Activated CD4-positive, alpha-beta T cell treated with anti-CD3 and anti-CD28 coated beads, Interleukin-2, Interleukin-4, amounts not matched to agents 100 ng/mL and 50 ng/mL, durations not matched to agents 16 hours and 8 hours (primary cell): ENCODE measurements around the gene COG5.
A peak's percentile ranks its signal among the peaks of the same experiment; 100 is the strongest.

ENCODE experiments used
- DNase-seq: peaks from one replicate; pipeline ENCODE4 v3.0.0-alpha.2; 2020; ENCODE audit warnings: low spot score

The COG5 gene

GRCh38 chr7:107330478-107330877 is 233.2 kb downstream of the COG5 start:
- DNase-seq, result no peak

DNA sequence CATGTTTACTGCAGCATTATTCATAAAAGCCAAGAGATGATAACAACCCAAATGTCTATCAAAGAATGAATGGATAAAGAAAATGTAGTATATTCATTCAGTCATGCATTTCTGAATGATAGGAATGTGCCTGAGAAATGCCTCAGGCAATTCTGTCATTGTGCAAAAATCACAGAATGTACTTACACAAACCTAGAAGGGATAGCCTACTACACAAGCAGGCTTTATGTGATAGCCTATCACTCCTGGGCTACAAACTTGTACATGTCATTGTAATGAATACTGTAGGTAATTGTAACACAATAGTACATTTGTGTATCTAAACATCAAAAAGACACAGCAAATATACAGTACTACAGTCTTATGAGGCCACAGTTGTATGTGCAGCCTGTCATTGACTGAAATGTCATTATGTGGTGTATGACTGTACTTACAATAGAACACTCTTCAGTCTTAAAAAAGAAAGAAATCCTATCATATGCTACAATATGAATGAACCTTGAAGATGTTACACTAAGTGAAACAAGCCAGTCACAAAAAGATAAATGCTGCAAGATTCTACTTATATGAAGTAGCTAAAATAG is 235.6 kb downstream of the COG5 start:
- no peak for DNase-seq

DNA sequence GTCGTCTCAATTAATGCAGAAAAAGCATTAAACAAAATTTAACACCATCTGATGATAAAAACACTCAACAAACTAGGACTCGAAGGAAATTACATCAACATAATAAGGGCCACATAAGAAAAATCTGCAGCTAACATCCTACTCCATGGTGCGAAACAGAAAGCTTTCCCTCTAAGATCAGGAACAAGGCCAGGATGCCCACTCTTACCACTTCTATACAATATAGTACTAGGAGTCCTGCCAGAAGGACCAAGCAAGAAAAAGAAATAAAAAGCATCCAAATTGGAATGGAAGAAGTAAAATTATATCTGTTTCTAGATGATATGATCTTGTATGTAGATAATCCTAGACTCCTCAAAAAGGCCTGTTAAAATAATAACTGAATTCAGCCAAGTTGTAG is 237.7 kb downstream of the COG5 start:
- no peak for DNase-seq

- no peak for DNase-seq
These were observed 241.7 kb downstream of the COG5 start for GRCh38 chr7:107322015-107322414.

- no peak for DNase-seq
These were observed 242.1 kb downstream of the COG5 start for GRCh38 chr7:107321611-107322010.

DNA sequence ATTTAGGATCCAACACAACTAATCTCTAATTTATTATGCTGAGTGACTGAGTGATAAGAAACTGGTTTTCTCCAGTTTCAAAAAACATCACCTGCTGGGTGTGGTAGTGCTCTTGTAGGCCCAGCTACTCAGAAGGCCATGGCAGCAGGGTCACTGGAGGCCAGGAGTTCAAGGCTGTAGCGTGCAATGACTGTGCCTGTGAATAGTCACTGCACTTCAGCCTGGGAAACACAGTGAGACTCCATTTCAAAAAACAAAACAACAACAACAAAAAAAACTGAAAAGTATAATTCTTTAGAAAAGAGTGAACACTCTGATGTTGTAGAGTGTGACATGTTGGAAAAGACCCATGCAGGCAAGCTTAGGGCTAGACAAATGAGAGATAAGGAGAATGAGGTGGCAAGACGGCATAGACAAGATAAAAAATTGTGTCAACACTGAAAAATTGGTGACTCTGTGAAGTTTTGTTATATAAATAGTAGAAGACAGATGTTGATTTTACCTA is 243.9 kb downstream of the COG5 start:
- no peak for DNase-seq

DNA sequence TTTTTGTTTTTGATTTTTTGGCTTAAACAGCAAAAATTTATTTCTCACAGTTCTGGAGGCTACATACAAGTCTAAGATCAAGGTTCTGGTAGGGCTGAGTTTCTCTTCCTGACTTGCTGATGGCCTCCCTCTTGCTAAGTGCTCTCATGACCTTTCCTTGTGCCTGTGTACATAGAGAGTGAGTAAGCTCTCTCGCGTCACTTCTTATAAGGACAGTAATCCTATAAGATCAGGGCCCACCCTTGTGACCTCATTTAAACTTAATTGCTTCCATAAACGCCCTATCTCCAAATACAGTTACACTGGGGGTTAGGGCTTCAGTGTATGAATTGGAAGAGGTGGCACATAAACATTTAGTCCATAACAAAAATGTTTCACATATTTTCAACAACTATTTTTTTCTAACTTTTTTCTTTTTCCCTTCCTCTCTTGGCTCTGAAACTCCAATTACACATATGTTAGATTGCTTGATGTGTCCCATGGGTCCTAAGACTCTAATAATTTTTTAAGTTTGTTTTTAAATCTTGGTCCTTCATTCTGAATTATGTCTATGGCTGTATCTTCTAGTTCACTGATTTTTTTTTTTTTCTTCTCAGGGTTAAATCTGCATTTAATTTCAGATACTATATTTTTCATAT is 245.1 kb downstream of the COG5 start:
- DNase-seq, result no peak

DNA sequence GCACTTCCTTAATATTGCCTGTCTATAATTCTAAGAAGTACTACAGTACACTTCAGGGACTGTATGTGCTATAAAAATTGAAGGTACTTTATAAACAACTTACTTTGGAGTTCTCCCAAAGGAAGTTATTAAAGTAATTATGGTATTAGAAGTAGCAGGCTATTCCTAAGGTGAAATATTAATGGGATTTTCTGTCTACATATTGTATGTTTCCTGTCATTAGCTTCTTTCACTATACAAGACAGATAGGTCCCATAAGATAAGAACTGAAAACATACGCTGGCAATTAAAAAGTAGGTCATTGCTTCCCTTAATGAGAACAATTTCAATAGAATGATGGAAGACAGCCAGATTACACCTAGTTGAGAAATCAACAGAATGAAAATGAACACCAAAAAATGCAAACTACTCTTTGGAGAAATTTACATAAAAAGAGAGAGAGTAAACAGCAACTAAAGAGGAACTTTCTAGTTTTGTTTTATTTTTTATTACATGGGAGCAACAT is 248.0 kb downstream of the COG5 start:
- DNase-seq, result no peak

DNA sequence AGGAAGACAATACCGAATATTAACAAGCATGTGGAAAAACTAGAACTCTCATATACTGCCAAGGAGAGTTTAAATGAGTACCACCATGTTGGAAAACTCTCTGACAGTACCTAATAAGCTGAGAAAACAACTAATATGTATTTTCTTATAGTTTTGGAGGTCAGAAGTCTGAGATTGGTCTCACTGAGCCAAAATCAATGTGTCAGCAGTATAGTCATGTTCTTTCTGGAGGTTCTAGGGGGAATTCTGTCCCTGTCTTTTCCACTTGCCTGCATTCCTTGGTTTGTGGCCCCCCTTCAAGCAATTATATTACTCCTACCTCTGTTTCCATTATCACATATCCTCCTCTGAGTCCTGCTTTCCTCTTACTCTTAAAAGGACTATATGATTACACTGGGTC is 250.4 kb downstream of the COG5 start:
- DNase-seq, result no peak

DNA sequence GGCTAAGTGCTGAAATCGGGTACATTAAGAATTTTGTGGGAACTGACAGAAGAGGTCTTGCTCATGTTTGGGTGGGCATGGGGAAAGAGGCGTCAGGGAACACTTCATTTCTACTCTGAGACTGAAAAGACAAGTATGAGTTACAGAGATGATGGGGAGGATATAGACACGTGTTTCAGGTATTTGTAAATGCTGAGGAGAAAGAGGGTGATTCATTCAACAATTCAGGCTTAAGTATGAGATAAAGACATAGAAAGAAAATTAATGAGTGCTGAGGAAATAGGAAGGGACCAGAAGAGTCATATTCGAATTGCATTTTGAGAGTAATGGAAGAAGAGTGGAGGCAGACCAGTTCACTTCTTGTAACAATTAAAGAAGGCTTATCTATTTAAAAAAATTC is 251.3 kb downstream of the COG5 start:
- DNase-seq, result peak; percentile 6

DNA sequence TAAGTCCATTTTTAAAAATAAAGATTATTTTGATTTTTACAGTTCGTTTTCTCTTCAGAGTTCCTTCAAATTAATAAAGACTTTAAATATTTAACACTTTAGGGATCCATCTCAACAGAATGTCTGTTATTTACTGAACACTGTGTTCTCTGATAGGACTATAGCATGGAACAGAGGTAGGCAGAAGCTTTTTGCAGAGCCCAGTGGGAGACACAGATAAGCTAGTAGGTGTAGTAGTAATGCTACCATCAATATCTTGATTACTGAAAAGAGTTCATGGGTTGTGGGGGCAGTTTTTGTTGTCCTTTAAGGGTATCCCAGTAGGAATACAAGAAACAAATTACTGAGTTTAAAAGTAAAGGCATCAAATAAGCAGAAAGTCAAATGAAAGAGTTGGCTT is 254.4 kb downstream of the COG5 start:
- DNase-seq, result no peak

DNA sequence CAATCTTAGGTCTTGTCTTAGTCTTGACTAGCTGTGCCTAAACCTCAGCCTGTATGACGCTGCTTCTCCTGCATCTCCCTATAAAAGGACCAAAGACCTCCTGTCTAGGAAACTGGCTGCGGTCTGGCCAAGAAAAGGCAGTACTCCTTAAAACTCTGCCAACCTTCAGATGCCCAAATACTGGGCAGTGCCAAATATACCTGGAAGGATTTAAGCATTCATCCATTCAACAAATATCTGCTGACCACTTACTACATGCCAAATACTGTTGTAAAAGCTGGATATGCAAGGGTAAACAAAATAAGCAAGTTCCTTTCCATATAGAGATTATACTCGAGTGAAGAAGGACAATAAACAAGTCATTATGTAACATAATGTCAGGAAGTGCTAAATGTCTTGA is 259.1 kb downstream of the COG5 start:
- no peak for DNase-seq

GRCh38 chr7:107304063-107304462 is 259.7 kb downstream of the COG5 start:
- DNase-seq, result no peak

GRCh38 chr7:107302250-107302847 is 261.4 kb downstream of the COG5 start:
- DNase-seq, result no peak

DNA sequence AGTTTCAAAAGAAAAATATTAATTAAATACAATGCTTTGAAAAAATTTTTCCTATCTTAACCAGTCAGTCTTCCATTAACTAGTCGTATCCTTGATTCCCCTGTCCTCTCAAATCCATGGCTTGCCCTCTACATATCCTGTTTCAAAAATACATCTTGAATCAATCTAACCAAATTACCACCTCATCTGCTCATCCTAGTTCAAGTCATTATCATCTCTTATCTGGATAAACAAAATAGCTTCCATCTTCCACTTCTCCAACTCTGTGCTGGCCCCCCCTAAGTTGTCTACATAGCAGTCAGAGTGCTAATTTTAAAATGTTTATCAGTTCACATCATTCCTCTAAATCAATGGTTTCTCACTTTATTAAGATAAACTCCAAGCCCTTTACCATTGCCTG is 269.5 kb downstream of the COG5 start:
- no peak for DNase-seq

DNA sequence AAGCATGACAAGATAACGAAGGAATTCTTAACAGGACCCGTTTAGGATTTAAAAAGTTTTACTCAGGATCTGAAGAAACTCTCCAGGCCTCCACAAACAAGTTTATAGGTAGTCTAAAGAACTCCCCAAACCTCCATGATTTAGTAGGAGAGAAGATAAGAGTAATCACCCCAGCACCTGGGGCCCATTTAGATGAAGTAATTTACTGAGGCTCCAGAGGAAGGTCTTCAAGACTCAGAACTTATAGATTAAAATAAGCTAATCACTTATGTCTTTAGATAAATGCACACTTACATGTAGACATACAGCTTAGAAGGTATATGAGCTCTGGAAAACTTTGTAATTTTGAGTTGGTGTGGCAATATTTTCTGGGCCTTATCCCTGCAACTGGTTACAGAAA is 271.1 kb downstream of the COG5 start:
- DNase-seq, result no peak

DNA sequence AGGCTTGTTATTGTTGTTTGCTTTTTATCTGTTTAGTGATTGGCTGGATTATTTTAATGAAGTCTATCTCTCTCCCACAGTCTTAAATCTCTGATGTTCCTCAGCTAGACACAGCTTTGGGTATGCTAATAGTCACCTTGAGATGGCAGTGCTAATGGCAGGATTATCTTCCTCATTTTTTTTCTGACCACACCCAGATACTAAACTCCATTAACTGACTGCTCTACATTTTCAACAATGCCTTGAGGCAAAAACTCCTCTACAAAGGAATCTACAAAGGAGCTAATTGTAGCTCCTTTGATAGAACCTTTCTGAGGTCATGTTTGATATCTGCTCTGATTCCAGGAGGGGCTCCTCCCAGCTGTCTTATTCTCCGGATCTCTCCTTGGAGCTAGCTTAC is 272.3 kb downstream of the COG5 start:
- no peak for DNase-seq

GRCh38 chr7:107286751-107287621 is 276.7 kb downstream of the COG5 start:
- DNase-seq, result no peak

- DNase-seq, result no peak
These were observed 278.7 kb downstream of the COG5 start for GRCh38 chr7:107284911-107285479.

GRCh38 chr7:107277331-107277730 is 286.4 kb downstream of the COG5 start:
- DNase-seq, result no peak

GRCh38 chr7:107276220-107276827 is 287.4 kb downstream of the COG5 start:
- no peak for DNase-seq

- DNase-seq, result no peak
These were observed 289.2 kb downstream of the COG5 start for GRCh38 chr7:107274506-107274905.
